ENCODE data around the gene MVB12B. TPM values are rescaled to one million over a fixed set of nuclear protein-coding genes. Genes with fewer than 3 reads are reported as not detected.

MVB12B gene
- total RNA-seq, 2 donors from 2014 or later, result 5.9 to 8.7 TPM

- no peaks in the 10 kb centered on the region for H3K4me1 ChIP-seq
- no peaks in the 10 kb centered on the region for H3K9me3 ChIP-seq
- no peak overlapping the region for H3K27ac ChIP-seq
- peaks cover 7% of the 10 kb centered on the region for H3K36me3 ChIP-seq
- no peaks in the 10 kb centered on the region for H3K27me3 ChIP-seq
- no peak overlapping the region for H3K4me3 ChIP-seq
- no peak for DNase-seq (ENCODE audit: low spot score)
- TF ChIP-seq, protein P1, sequence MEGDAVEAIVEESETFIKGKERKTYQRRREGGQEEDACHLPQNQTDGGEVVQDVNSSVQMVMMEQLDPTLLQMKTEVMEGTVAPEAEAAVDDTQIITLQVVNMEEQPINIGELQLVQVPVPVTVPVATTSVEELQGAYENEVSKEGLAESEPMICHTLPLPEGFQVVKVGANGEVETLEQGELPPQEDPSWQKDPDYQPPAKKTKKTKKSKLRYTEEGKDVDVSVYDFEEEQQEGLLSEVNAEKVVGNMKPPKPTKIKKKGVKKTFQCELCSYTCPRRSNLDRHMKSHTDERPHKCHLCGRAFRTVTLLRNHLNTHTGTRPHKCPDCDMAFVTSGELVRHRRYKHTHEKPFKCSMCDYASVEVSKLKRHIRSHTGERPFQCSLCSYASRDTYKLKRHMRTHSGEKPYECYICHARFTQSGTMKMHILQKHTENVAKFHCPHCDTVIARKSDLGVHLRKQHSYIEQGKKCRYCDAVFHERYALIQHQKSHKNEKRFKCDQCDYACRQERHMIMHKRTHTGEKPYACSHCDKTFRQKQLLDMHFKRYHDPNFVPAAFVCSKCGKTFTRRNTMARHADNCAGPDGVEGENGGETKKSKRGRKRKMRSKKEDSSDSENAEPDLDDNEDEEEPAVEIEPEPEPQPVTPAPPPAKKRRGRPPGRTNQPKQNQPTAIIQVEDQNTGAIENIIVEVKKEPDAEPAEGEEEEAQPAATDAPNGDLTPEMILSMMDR (IDR thresholded peaks at IDR 0.05), result no peak
These were observed 92.0 kb downstream of the MVB12B start for GRCh38 chr9:126418608-126419007.

GRCh38 chr9:126419475-126419874 lies 92.8 kb downstream of the MVB12B start:
- peaks cover 7% of the 10 kb centered on the region for H3K36me3 ChIP-seq
- no peaks in the 10 kb centered on the region for H3K4me1 ChIP-seq
- TF ChIP-seq, protein P1 (IDR thresholded peaks at IDR 0.05), result no peak
- no peak for DNase-seq (ENCODE audit: low spot score)
- no peaks in the 10 kb centered on the region for H3K9me3 ChIP-seq
- H3K27ac ChIP-seq, result no peak overlapping the region
- H3K4me3 ChIP-seq, result no peak overlapping the region
- no peaks in the 10 kb centered on the region for H3K27me3 ChIP-seq

DNA sequence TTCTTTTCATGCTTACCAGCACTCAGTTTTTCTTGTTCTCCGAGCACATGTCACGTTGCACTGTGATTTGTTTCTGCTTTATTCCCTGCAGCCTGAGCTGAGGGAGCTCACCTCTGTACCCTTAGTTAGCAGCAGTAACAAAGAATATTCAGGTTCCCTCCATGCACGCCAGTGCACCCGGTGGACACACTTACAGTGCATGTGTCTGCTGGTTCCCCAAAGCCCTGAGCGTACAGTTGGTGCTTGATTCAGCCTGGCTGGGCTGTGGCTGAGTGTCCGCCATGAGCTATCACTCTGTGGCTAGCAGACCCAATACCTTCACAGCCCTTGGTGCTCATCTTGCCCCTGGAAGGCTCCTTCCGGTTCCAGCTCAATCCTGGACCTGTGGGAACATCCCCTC lies 93.5 kb downstream of the MVB12B start:
- peaks cover 7% of the 10 kb centered on the region for H3K36me3 ChIP-seq
- TF ChIP-seq, protein P1 (IDR thresholded peaks at IDR 0.05), result no peak
- no peak for DNase-seq (ENCODE audit: low spot score)
- H3K4me1 ChIP-seq, result no peaks in the 10 kb centered on the region
- no peaks in the 10 kb centered on the region for H3K9me3 ChIP-seq
- H3K4me3 ChIP-seq, result no peak overlapping the region
- no peaks in the 10 kb centered on the region for H3K27me3 ChIP-seq
- H3K27ac ChIP-seq, result no peak overlapping the region

- no peak for DNase-seq (ENCODE audit: low spot score)
- Histone ChIP-seq H3K4me3 (no peak overlapping the region), H3K36me3 (peaks cover 7% of the 10 kb centered on the region), H3K27me3 (no peaks in the 10 kb centered on the region), H3K4me1 (no peaks in the 10 kb centered on the region), H3K27ac (no peak overlapping the region), H3K9me3 (no peaks in the 10 kb centered on the region)
- TF ChIP-seq, protein P1 (IDR thresholded peaks at IDR 0.05), result no peak
These were observed 94.3 kb downstream of the MVB12B start for GRCh38 chr9:126420643-126421564.

- Histone ChIP-seq H3K4me1 (no peaks in the 10 kb centered on the region), H3K4me3 (no peak overlapping the region), H3K27me3 (no peaks in the 10 kb centered on the region), H3K27ac (no peak overlapping the region), H3K9me3 (no peaks in the 10 kb centered on the region), H3K36me3 (peaks cover 7% of the 10 kb centered on the region)
- no peak for DNase-seq (ENCODE audit: low spot score)
- TF ChIP-seq, protein P1 (IDR thresholded peaks at IDR 0.05), result no peak
These were observed 95.2 kb downstream of the MVB12B start for GRCh38 chr9:126421567-126422428.
